Measurements from ENCODE around the gene FSCN2.

DNA sequence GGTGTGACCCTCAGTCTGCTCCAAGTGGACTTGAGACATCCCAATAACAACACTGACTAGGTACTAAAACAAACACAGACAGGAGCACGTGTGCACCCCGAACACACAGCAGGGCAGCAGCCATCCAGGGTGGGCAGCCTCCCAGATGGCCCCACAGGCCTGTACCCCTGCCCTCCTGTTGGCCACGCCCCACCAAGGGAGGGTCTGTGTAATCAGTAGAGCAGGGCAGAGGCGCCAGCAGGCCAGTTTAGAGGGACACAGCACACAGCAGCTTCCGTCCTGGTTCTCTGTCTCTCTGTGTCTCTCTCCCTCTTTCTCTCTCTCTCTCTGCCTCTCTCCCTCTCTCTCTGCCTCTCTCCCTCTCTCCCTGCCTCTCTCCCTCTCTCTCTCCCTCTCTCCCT is 37.0 kb upstream of the FSCN2 start:
- TF ChIP-seq POLR2A (IDR thresholded peaks at IDR 0.05): no peak
- no peak for TF ChIP-seq CTCF (IDR thresholded peaks at IDR 0.05)

Data from body of pancreas (tissue), 4 donors.